ENCODE data around the gene CHD2. TPM values are rescaled to one million over a fixed set of nuclear protein-coding genes. Genes with fewer than 3 reads are reported as not detected.
A peak's percentile ranks its signal among the peaks of the same experiment; 100 is the strongest.

Gene CHD2
- total RNA-seq, 1 experiment from 2014 or later: 63.3 TPM

GRCh38 chr15:92938387-92938786 lies 38.3 kb downstream of the CHD2 start:
- no peaks in the 10 kb centered on the region for H3K4me1 ChIP-seq (ENCODE audit: insufficient read depth, low read length)
- no peak overlapping the region for H4K8ac ChIP-seq (replicated peaks; ENCODE audit: insufficient read length, low read depth, low read length)
- no peak overlapping the region for H4K91ac ChIP-seq (ENCODE audit: insufficient read length, low read depth, low read length)
- no peak overlapping the region for H3K4me2 ChIP-seq (ENCODE audit: insufficient read depth, insufficient read length, low read length)
- no peak overlapping the region for H3K14ac ChIP-seq (ENCODE audit: insufficient read depth, low read length)
- TF ChIP-seq CTCF (conservative IDR thresholded peaks at IDR 0.05): peak; percentile 54; the same call in 2 of the 3 replicates
- no peaks in the 10 kb centered on the region for H4K20me1 ChIP-seq (ENCODE audit: control insufficient read depth, insufficient read depth, insufficient read length)
- H3K9ac ChIP-seq (ENCODE audit: extremely low read depth, insufficient read length, low read length): no peak overlapping the region
- no peak overlapping the region for H3K27ac ChIP-seq (ENCODE audit: insufficient read length, low read depth, low read length)
- no peaks in the 10 kb centered on the region for H3K79me2 ChIP-seq (ENCODE audit: insufficient read depth, low read length)
- no peak overlapping the region for H3K23ac ChIP-seq (ENCODE audit: insufficient read length, low read depth, low read length)
- H2BK120ac ChIP-seq (ENCODE audit: low read depth, low read length, poor library complexity, severe bottlenecking): no peak overlapping the region
- no peaks in the 10 kb centered on the region; the same call in 1 of the 2 replicates for H3K27me3 ChIP-seq (ENCODE audit: insufficient read depth, low read length)
- H3K9me3 ChIP-seq (ENCODE audit: control insufficient read depth, low read depth, low read length): no peaks in the 10 kb centered on the region
- H2AK5ac ChIP-seq (ENCODE audit: insufficient read length, low read length): no peak overlapping the region
- H3K23me2 ChIP-seq (ENCODE audit: insufficient read length, low read depth, low read length, poor library complexity, severe bottlenecking): no peaks in the 10 kb centered on the region
- Mint-ChIP-seq H3K27ac (no peak overlapping the region), H3K4me3 (no peak overlapping the region), H3K27me3 (ENCODE audit: low read depth) (no peaks in the 10 kb centered on the region; the same call in 1 of the 2 replicates), H3K4me1 (no peaks in the 10 kb centered on the region), H3K9me3 (no peaks in the 10 kb centered on the region), H3K36me3 (ENCODE audit: insufficient read depth in 1 of 3, low read depth in 3 of 3) (peaks cover 58 to 92% (median 88%) of the 10 kb centered on the region in 3 experiments)
- H4K5ac ChIP-seq (ENCODE audit: insufficient read length, low read depth, low read length): no peak overlapping the region
- no peak overlapping the region for H2BK12ac ChIP-seq (ENCODE audit: insufficient read length, low read depth, low read length)
- H3T11ph ChIP-seq (ENCODE audit: low read length): no peak overlapping the region
- WGBS (ENCODE audit: extremely low coverage, insufficient read length, low lambda C conversion rate): 100% methylated on average over 1 of the region's 2 CpGs
- no peak overlapping the region for H3K56ac ChIP-seq (ENCODE audit: insufficient read length, low read depth, low read length)
- H2BK20ac ChIP-seq (ENCODE audit: low read depth, low read length, poor library complexity, severe bottlenecking): no peak overlapping the region
- H2BK5ac ChIP-seq (ENCODE audit: insufficient read length, low read length): no peak overlapping the region
- no peak overlapping the region for H3K4ac ChIP-seq (ENCODE audit: low read depth, low read length)
- no peak for DNase-seq
- no peak overlapping the region for H2BK15ac ChIP-seq (ENCODE audit: low read depth, low read length)
- no peak overlapping the region for H3K18ac ChIP-seq (ENCODE audit: insufficient read length, low read depth, low read length)
- H2AFZ ChIP-seq (ENCODE audit: low read length): no peak overlapping the region
- peaks cover 5% of the 10 kb centered on the region for H3K79me1 ChIP-seq (ENCODE audit: insufficient read depth, low read depth, low read length, poor library complexity, severe bottlenecking)

Data from H9 (cell line).